GM23248 (cell line): ENCODE measurements around the gene BZW1.

Source experiments
- EZH2 ChIP-seq: fragments of 200-600 bp; sonication (generic); IDR thresholded peaks from 2 replicates; pipeline ENCODE4 v1.6.1; 2018; ENCODE audit warnings: antibody characterized with exemption, mild to moderate bottlenecking; ENCODE audit not compliant: insufficient read depth, poor library complexity, severe bottlenecking
- EZH2phosphoT487 ChIP-seq: fragments of 200-600 bp; sonication (generic); IDR thresholded peaks from 2 replicates; pipeline ENCODE4 v1.6.1; 2018; ENCODE audit warnings: antibody characterized with exemption, moderate library complexity, mild to moderate bottlenecking, low read depth; ENCODE audit not compliant: insufficient read depth

- no peak for TF ChIP-seq EZH2
- TF ChIP-seq EZH2phosphoT487 = no peak
Observed at GRCh38 chr2:200784215-200784614, 27.5 kb upstream of the BZW1 start.
